ENCODE measurements around the gene ZFP57. TPM values are rescaled to one million over a fixed set of nuclear protein-coding genes. Genes with fewer than 3 reads are reported as not detected.
"Not testable (repeated sequence)": the region's sequence is repeated elsewhere in the genome, so short reads cannot be mapped to it uniquely, and the experiment has no call there.

The ZFP57 gene
- polyA plus RNA-seq, 3 donors from 2014 or later: 5.2 to 9.0 TPM; not detected in 1

DNA sequence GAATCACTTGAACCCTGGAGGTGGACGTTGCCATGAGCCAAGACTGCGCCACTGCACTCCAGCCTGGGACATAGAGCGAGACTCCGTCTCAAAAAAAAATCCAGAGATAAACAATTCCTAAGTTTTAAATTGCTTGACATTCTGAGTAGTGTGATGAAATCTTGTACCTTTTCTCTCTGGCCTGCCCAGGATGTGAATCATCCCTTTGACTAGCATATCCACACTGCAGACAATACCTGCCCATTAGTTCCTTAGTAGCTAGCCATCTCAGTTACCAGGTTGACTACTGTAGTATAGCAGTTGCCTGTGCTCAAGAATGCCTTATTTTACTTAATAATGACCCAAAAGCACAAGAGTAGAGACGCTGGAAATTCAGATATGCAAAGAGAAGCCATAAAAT lies 2.8 kb downstream of the ZFP57 start:
- H3K9me3 Mint-ChIP-seq: peaks cover 0 to 2% (median 0%) of the 10 kb centered on the region in 6 donors
- H3K27ac Mint-ChIP-seq: peak overlapping the region in 1 of 6 donors; percentile 85
- H3K4me1 Mint-ChIP-seq: peaks cover 3 to 12% of the 10 kb centered on the region in 2 donors
- no peak overlapping the region for H3K4me3 Mint-ChIP-seq
- no peak for DNase-seq
- peaks cover 0 to 8% (median 3%) of the 10 kb centered on the region in 3 donors for H3K27me3 Mint-ChIP-seq (ENCODE audit: low read depth in 3 of 3)
- no peaks in the 10 kb centered on the region for H3K36me3 Mint-ChIP-seq

DNA sequence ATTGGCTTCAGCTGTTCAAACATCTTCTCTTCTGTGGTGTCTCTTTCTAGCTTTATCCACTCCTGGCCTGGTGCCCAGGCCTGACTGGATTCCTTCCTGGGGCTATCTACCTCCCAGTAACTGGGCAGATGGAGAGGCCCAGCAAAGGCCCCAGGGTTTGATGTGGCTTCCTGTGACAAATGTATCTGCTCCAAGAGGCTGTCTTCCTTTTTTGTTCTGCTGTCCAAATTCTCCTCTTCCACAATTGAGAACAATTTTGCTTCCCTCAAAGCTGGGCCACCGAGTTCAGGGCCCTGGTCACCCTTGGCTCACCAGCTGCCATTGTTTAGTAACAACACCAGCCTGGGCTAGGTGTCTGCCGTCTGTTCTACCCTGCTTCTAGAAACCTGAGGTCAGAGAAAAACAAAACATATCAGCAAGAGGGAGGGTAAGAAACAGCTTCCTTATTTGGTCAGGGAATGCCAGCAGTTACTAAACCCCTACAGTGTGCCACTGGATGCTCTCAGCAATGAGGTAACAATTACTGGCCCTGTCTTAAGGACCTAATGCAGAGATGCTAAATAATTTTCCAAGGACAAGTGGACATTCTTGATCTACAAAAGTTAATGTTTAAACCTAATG lies 3.9 kb downstream of the ZFP57 start:
- Mint-ChIP-seq H3K9me3 (peaks cover 0 to 2% (median 0%) of the 10 kb centered on the region in 6 donors), H3K27ac (peak overlapping the region in 4 of 6 donors; percentile 37 to 85 (median 77)), H3K36me3 (peaks cover 0 to 3% (median 0%) of the 10 kb centered on the region in 3 donors), H3K4me1 (peaks cover 3 to 12% of the 10 kb centered on the region in 2 donors), H3K4me3 (peak overlapping the region in 1 of 5 donors; percentile 19), H3K27me3 (ENCODE audit: low read depth in 3 of 3) (peaks cover 0 to 8% (median 3%) of the 10 kb centered on the region in 3 donors)
- no peak for DNase-seq

GRCh38 chr6:29675561-29675960 lies 5.4 kb downstream of the ZFP57 start:
- Mint-ChIP-seq H3K4me1 (peaks cover 3 to 12% of the 10 kb centered on the region in 2 donors), H3K36me3 (peaks cover 0 to 3% (median 0%) of the 10 kb centered on the region in 3 donors), H3K27me3 (ENCODE audit: low read depth in 3 of 3) (peaks cover 0 to 11% (median 3%) of the 10 kb centered on the region in 3 donors), H3K27ac (peak overlapping the region in 1 of 6 donors; percentile 55), H3K9me3 (no peaks in the 10 kb centered on the region), H3K4me3 (no peak overlapping the region)
- DNase-seq: no peak

DNA sequence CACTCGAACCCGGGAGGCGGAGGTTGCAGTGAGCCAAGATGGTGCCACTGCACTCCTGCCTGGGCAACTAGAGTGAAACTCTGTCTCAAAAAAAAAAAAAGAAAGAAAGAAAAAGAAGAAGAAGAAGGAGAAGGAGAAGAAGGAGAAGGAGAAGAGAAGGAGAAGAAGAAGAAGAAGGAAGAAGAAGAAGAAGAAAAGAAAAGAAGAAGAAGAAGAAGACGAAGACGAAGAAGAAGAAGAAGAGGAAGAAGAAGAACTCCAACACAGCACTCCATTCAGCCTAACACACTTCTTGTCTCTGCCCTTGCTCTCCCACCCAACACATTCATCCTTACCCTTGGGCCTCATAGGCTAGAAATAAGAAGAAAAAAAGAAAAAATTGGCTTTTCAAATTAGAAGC lies 6.9 kb downstream of the ZFP57 start:
- no peak for DNase-seq

GRCh38 chr6:29673161-29673560 lies 7.8 kb downstream of the ZFP57 start:
- Mint-ChIP-seq H3K27ac (no peak overlapping the region), H3K4me3 (no peak overlapping the region), H3K36me3 (peaks cover 0 to 3% (median 0%) of the 10 kb centered on the region in 3 donors), H3K4me1 (peaks cover 3 to 7% of the 10 kb centered on the region in 2 donors), H3K9me3 (no peaks in the 10 kb centered on the region), H3K27me3 (ENCODE audit: low read depth in 3 of 3) (peaks cover 0 to 6% (median 3%) of the 10 kb centered on the region in 3 donors)
- DNase-seq: no peak

More for the DNA sequence above, 6.9 kb downstream of the ZFP57 start:
- Mint-ChIP-seq H3K4me1 (peaks cover 3 to 7% of the 10 kb centered on the region in 2 donors), H3K27me3 (ENCODE audit: low read depth in 3 of 3) (peaks cover 0 to 6% (median 3%) of the 10 kb centered on the region in 3 donors), H3K4me3 (no peak overlapping the region), H3K36me3 (peaks cover 0 to 3% (median 0%) of the 10 kb centered on the region in 3 donors), H3K9me3 (no peaks in the 10 kb centered on the region), H3K27ac (peak overlapping the region in 1 of 6 donors; percentile 19)

DNA sequence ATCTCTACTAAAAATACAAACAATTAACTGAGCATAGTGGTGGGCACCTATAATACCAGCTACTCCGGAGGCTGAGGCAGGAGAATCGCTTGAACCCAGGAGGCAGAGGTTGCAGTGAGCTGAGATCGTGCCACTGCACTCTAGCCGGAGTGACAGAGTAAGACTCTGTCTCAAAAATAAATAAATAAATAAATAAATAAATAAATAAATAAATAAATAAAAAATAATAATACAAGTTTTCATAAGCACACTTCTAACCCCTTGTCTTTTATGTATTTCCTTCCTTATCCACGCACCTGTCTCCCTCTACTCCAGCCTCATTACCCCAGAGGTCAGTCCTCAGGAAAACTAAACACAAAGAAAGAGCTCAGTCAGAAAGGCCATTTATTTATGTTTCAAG lies 8.8 kb downstream of the ZFP57 start:
- H3K27ac Mint-ChIP-seq, H3K36me3 Mint-ChIP-seq, H3K4me3 Mint-ChIP-seq, H3K9me3 Mint-ChIP-seq, H3K4me1 Mint-ChIP-seq, DNase-seq: not testable (repeated sequence)
- H3K27me3 Mint-ChIP-seq (ENCODE audit: low read depth in 3 of 3): peaks cover 0 to 10% (median 6%) of the 10 kb centered on the region in 3 donors

DNA sequence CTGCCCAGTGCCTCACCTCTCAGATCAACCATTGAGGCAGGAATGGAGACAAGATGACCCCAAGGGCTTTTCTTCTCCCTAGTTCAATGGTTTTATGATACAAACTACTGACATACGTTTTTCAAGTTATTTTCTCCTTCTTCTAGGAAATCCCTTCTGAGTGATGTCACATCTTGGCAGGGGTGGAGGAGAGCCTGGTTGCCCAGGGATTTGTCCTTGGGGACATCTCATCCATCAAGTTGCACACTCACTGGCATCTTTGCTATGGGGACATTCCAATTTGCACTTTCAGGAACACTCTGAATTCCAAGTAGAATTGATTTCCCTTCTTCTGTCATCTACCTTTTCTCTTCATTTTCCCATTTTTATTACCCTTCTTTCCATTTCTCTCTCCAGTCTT lies 9.9 kb downstream of the ZFP57 start:
- no peaks in the 10 kb centered on the region for H3K4me1 Mint-ChIP-seq
- peak overlapping the region in 1 of 6 donors; percentile 29 for H3K27ac Mint-ChIP-seq
- H3K36me3 Mint-ChIP-seq: peaks cover 0 to 3% (median 0%) of the 10 kb centered on the region in 3 donors
- no peaks in the 10 kb centered on the region for H3K9me3 Mint-ChIP-seq
- DNase-seq: no peak
- peaks cover 0 to 11% (median 3%) of the 10 kb centered on the region in 3 donors for H3K27me3 Mint-ChIP-seq (ENCODE audit: low read depth in 3 of 3)
- H3K4me3 Mint-ChIP-seq: no peak overlapping the region

GRCh38 chr6:29667158-29667557 lies 13.8 kb downstream of the ZFP57 start:
- no peak overlapping the region for H3K27ac Mint-ChIP-seq
- no peak overlapping the region for H3K4me3 Mint-ChIP-seq
- peaks cover 3 to 15% (median 8%) of the 10 kb centered on the region in 3 donors for H3K27me3 Mint-ChIP-seq (ENCODE audit: low read depth in 3 of 3)
- no peak for DNase-seq
- no peaks in the 10 kb centered on the region for H3K4me1 Mint-ChIP-seq
- H3K36me3 Mint-ChIP-seq: no peaks in the 10 kb centered on the region
- H3K9me3 Mint-ChIP-seq: no peaks in the 10 kb centered on the region

- H3K4me3 Mint-ChIP-seq: no peak overlapping the region
- no peaks in the 10 kb centered on the region for H3K4me1 Mint-ChIP-seq
- no peaks in the 10 kb centered on the region for H3K36me3 Mint-ChIP-seq
- DNase-seq: no peak
- H3K27me3 Mint-ChIP-seq (ENCODE audit: low read depth in 3 of 3): peaks cover 3 to 13% (median 10%) of the 10 kb centered on the region in 3 donors
- no peaks in the 10 kb centered on the region for H3K9me3 Mint-ChIP-seq
- no peak overlapping the region for H3K27ac Mint-ChIP-seq
Measured at GRCh38 chr6:29666826-29667130, 14.2 kb downstream of the ZFP57 start.

DNA sequence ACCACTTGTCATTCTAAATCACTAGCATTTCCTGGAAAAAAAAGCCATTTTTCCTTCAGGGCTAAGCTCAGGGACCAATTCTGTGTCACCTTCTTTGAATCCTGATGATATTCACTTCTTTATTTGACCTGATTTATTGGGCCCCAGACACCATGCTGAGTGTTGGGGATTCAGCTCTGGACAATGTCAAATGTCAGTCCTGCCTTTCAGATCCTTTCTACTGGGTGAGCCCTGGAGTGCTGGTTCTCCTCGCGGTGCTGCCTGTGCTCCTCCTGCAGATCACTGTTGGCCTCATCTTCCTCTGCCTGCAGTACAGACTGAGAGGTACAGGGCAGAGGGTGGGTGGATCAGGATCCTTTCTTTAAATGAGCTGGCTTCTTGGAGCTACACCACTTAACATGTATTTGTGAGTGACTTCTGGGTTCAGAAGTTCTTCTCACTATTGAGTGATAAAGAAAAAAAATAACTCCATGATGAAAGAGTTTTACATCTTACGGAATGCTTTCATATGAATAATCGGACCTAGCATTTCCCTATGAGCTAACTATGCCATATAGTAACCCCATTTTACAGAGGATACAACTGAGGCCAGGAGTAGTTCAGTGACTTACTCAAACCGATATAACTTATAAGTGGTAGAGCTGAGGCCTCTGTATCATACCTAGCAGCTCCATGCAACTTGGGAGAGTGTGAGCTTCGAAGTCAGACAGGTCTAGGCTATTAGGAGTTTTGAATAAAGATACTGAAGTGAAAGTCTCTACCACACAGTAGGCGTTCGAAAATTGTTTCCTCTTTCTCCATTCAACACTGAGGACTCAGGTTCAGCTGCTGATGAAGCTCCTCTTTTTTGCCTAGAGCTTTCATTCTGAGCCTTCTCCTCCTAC lies 14.8 kb downstream of the ZFP57 start:
- no peaks in the 10 kb centered on the region for H3K9me3 Mint-ChIP-seq
- no peak overlapping the region for H3K27ac Mint-ChIP-seq
- no peaks in the 10 kb centered on the region for H3K36me3 Mint-ChIP-seq
- H3K4me1 Mint-ChIP-seq: no peaks in the 10 kb centered on the region
- no peak overlapping the region for H3K4me3 Mint-ChIP-seq
- peaks cover 6 to 13% (median 10%) of the 10 kb centered on the region in 3 donors for H3K27me3 Mint-ChIP-seq (ENCODE audit: low read depth in 3 of 3)
- DNase-seq: no peak

DNA sequence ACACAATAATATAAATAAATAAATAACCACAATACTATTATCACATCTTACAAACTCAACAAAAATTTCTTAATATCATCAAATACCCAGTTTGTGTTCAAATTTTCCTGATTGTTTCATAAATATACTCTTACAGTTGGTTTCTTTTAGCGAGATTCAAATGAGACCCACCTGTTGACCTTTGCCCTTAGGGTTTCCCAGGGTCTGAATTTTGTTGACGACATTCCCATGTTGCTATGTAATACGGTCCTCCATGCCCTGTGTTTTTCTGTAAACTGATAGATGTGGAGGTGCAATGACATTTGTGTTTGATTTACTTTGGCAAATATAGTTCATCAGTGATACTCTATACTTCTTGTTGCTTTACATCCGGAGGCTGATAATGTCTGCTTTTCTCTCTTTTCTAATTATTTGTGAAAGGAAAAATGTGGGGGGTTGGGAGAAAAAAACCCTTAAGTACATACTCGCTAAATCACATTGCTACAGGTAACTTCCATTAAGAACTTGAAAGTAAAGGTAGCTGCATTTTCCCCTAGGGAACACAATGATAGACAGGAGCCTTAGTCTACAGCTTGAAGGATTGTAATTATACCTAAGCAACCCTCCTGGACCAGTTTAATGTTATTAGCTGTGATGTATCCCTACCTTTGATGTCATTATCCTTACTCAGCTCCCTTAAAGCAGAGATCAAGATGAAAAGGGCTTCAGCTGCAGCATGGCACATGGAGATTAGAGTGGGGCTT lies 17.5 kb downstream of the ZFP57 start:
- DNase-seq: no peak
- Mint-ChIP-seq H3K36me3 (no peaks in the 10 kb centered on the region), H3K4me1 (no peaks in the 10 kb centered on the region), H3K4me3 (no peak overlapping the region), H3K27me3 (ENCODE audit: low read depth in 3 of 3) (peaks cover 7 to 14% (median 10%) of the 10 kb centered on the region in 3 donors), H3K9me3 (no peaks in the 10 kb centered on the region), H3K27ac (no peak overlapping the region)

- H3K9me3 Mint-ChIP-seq, H3K4me3 Mint-ChIP-seq, H3K27ac Mint-ChIP-seq, H3K36me3 Mint-ChIP-seq, H3K4me1 Mint-ChIP-seq, DNase-seq: not testable (repeated sequence)
- H3K27me3 Mint-ChIP-seq (ENCODE audit: low read depth in 3 of 3): peaks cover 8 to 10% (median 9%) of the 10 kb centered on the region in 3 donors
Measured at GRCh38 chr6:29661502-29662141, 19.3 kb downstream of the ZFP57 start.

GRCh38 chr6:29661071-29661470 lies 19.9 kb downstream of the ZFP57 start:
- DNase-seq: no peak
- H3K36me3 Mint-ChIP-seq: no peaks in the 10 kb centered on the region
- no peak overlapping the region for H3K27ac Mint-ChIP-seq
- no peak overlapping the region for H3K4me3 Mint-ChIP-seq
- H3K27me3 Mint-ChIP-seq (ENCODE audit: low read depth in 3 of 3): peaks cover 8 to 10% (median 9%) of the 10 kb centered on the region in 3 donors
- H3K9me3 Mint-ChIP-seq: no peaks in the 10 kb centered on the region
- no peaks in the 10 kb centered on the region for H3K4me1 Mint-ChIP-seq
